ENCODE results near the gene ERF.

ERF gene

DNA sequence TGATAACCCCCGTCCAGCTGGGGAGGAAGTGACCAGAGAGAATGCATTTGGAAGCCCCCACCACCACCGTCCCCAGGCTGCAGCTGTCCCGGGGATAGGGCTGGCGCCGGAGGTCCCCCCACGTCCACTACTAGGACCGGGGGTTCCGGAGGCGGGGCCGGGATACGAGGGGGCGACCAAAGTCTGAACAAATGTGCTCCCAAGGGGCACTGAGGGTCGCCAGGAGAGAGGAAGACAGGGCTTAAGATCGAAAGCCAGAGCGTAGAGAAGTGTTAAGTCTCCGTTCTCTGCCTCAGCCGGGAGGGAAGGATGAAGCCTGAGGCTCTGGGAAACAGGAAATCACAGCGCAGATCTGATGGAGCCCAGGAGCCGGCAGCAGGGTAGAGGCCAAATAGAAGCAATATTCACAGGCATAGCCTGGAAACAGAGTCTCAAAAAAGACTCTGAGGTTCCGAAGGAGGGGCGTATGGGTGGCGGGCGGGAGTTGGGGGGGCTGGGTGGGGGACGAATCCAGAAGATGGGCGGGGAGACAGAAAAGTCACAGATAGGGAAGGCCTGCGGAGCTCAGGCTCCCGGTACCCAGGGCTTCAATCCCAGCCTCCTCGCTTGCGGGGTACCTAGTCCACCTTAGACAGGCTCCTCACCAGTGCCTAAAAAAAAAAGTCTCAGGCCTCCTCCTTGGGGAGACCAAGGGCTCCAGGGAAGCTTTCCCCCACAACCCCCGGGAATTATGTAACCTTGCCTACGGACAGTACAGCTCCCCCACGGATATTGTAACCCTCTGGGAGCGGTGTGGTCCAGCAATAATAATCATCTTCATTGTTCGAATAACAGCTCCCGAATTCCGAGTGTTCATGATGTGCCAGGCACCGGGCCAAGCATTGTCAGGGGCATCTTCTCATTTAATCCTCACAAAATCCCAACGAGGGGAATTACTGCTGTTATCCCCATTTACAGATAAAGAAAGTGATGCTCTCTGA, 1.1 kb upstream of the ERF start:
- TF ChIP-seq, protein P1, sequence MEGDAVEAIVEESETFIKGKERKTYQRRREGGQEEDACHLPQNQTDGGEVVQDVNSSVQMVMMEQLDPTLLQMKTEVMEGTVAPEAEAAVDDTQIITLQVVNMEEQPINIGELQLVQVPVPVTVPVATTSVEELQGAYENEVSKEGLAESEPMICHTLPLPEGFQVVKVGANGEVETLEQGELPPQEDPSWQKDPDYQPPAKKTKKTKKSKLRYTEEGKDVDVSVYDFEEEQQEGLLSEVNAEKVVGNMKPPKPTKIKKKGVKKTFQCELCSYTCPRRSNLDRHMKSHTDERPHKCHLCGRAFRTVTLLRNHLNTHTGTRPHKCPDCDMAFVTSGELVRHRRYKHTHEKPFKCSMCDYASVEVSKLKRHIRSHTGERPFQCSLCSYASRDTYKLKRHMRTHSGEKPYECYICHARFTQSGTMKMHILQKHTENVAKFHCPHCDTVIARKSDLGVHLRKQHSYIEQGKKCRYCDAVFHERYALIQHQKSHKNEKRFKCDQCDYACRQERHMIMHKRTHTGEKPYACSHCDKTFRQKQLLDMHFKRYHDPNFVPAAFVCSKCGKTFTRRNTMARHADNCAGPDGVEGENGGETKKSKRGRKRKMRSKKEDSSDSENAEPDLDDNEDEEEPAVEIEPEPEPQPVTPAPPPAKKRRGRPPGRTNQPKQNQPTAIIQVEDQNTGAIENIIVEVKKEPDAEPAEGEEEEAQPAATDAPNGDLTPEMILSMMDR (conservative IDR thresholded peaks at IDR 0.05; ENCODE audit: low read depth, low read length): no peak
- Histone ChIP-seq H4K20me1 (ENCODE audit: insufficient read depth) (no peaks in the 10 kb centered on the region), H3K4me1 (ENCODE audit: low read depth, poor library complexity, severe bottlenecking) (peaks cover 8% of the 10 kb centered on the region), H3K4me3 (IDR thresholded peaks at IDR 0.05; ENCODE audit: insufficient read depth, low read depth, low read length) (no peak overlapping the region), H3K36me3 (ENCODE audit: insufficient read depth) (no peaks in the 10 kb centered on the region), H3K4me2 (peak overlapping the region; percentile 86), H3K79me2 (ENCODE audit: insufficient read depth, low read depth) (peaks cover 13% of the 10 kb centered on the region; the same call in 1 of the 2 replicates), H3K27me3 (ENCODE audit: insufficient read depth, low read depth) (peaks cover 10% of the 10 kb centered on the region; the same call in 1 of the 2 replicates), H2AFZ (ENCODE audit: low read depth) (peak overlapping the region; percentile 69), H3K9ac (peak overlapping the region; percentile 14; the same call in 1 of the 2 replicates), H3K27ac (no peak overlapping the region)

GRCh38 chr19:42254089-42254849, 659 bp downstream of the ERF start:
- H3K4me2 ChIP-seq: peak overlapping the region; percentile 60
- H3K27ac ChIP-seq: peak overlapping the region; percentile 77
- peaks cover 8% of the 10 kb centered on the region for H3K4me1 ChIP-seq (ENCODE audit: low read depth, poor library complexity, severe bottlenecking)
- TF ChIP-seq, protein P1 (conservative IDR thresholded peaks at IDR 0.05; ENCODE audit: low read depth, low read length): 0 out of 2 replicates have a peak, but pooled peaks have one; percentile 0
- H2AFZ ChIP-seq (ENCODE audit: low read depth): peak overlapping the region; percentile 35
- peaks cover 25% of the 10 kb centered on the region; the same call in 1 of the 2 replicates for H3K79me2 ChIP-seq (ENCODE audit: insufficient read depth, low read depth)
- peak overlapping the region; percentile 21 for H3K4me3 ChIP-seq (IDR thresholded peaks at IDR 0.05; ENCODE audit: insufficient read depth, low read depth, low read length)
- H3K27me3 ChIP-seq (ENCODE audit: insufficient read depth, low read depth): peaks cover 10% of the 10 kb centered on the region; the same call in 1 of the 2 replicates
- no peaks in the 10 kb centered on the region for H4K20me1 ChIP-seq (ENCODE audit: insufficient read depth)
- peak overlapping the region; percentile 89 for H3K9ac ChIP-seq
- no peaks in the 10 kb centered on the region for H3K36me3 ChIP-seq (ENCODE audit: insufficient read depth)

DNA sequence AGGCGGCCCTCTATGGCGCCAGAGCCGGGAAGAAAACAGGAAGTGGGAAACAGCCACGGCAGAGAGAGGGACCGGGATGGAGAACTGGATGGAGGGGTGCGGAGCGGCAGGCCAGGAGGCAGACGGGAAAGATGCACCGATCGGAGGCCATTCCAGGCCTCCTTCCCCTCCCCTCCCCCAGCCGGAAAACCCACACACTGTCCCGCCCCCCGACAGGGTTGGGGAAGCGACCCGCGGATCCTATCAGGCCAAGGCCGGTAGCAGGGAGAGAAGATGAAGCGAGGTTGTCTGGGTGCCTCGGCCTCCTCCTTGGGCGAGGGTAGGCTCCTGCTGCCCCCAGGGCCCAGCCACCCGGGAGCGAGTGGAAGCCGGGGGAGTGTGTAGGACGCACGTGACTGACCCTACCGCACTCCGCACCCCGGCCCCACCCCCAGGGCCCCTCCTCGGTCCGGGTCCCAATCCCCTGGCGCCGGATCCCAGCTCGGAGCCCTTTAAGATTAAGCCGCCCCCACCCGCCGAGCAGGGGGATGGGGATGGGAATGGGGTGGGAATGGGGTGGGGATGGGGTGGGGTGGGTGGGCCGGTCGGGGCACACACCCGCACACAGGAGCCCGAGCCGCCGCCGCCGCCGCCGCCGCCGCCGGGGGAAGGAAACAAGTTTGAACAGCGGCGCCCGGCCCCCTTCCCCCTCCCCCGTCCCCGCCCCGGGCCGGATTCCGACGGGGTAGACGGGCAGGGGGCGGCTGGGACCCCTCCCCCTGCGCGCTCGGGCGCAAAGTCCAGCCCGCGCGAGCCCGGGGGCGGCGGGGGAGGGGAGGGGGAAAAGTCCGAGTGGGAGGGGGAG, 1.5 kb downstream of the ERF start:
- no peaks in the 10 kb centered on the region for H4K20me1 ChIP-seq (ENCODE audit: insufficient read depth)
- TF ChIP-seq, protein P1 (conservative IDR thresholded peaks at IDR 0.05; ENCODE audit: low read depth, low read length): no peak
- peak overlapping the region; percentile 89 for H3K9ac ChIP-seq
- H3K79me2 ChIP-seq (ENCODE audit: insufficient read depth, low read depth): peaks cover 25% of the 10 kb centered on the region; the same call in 1 of the 2 replicates
- peak overlapping the region; percentile 21 for H3K4me3 ChIP-seq (IDR thresholded peaks at IDR 0.05; ENCODE audit: insufficient read depth, low read depth, low read length)
- peaks cover 8% of the 10 kb centered on the region for H3K4me1 ChIP-seq (ENCODE audit: low read depth, poor library complexity, severe bottlenecking)
- peak overlapping the region; percentile 86; the same call in 1 of the 2 replicates for H3K4me2 ChIP-seq
- no peak overlapping the region; the same call in 1 of the 2 replicates for H2AFZ ChIP-seq (ENCODE audit: low read depth)
- no peaks in the 10 kb centered on the region for H3K36me3 ChIP-seq (ENCODE audit: insufficient read depth)
- H3K27ac ChIP-seq: peak overlapping the region; percentile 77
- peaks cover 10% of the 10 kb centered on the region; the same call in 1 of the 2 replicates for H3K27me3 ChIP-seq (ENCODE audit: insufficient read depth, low read depth)
